HG02870 (cell line): ENCODE measurements around the gene STK10.
A peak's percentile ranks its signal among the peaks of the same experiment; 100 is the strongest.

Source experiments
- ATAC-seq: cut with Tn5 transposase; IDR thresholded peaks from one replicate; pipeline ENCODE4 v1.9.1; 2021; ENCODE audit warnings: mild to moderate bottlenecking, moderate library complexity; ENCODE audit not compliant: unreplicated experiment

Gene STK10

DNA sequence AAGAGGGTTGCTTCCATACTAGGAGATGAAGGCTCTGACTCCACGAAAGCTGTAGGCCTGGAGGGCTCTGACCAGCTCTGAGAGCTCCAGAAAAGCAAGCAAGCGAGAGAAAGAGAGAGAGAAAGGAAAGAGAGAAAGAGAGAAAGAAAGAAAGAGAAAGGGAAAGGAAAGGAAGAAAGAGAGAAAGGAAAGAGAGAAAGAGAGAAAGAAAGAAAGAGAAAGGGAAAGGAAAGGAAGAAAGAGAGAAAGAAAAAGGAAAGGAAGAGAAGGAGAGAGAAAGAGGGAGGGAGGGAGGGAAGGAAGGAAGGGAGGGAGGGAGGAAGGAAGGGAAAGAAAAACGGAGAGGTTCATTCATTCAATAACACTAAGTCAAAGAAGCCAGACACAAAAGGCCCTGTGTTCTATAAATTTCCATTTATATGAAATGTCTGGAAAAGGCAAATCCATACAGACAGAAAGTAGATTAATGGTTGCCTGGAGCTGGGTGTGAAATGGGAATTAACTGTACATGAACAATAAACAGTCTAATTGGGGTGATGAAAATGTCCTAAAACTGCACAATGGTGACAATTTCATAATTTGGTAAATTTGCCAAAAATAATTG is 1.8 kb upstream of the STK10 start:
- ATAC-seq = no peak

DNA sequence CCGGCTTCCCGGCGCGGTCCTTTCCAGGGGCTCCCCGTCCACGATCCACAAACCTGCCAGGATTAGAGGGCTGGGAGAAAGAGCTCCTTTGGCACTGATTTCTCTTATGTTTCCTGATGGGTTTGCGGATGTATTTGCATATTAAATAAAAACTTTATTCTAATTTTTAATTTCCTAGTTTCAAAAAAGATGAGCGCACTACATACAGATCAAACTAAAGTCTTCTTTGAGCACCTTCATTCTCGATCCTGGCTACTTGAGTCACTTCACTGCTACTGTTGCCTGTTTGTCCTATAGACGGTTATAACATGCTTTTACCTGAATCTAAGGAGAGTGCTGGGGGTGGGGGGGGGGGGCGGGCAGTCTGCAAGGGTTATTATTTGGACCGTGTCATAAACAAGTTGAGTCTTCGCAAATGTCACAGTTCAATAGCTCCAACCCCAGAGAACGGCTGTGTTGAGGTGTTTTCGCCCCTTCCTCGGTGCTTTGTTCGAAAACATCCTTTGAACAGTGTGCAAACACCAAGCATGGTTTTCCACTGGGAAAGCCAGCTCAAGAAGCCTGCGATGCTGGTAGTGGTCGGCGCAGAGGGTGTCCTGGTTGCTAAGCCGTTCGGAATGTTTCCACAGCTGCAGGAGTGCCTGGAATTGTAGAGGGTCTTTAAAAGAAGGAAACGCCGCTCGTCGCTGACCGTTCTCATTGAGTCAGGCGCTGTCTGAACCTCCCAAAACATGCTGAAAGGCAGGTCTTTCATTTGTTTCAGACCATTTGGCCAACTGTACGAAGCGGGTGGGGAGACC is 1.1 kb upstream of the STK10 start:
- no peak for ATAC-seq

DNA sequence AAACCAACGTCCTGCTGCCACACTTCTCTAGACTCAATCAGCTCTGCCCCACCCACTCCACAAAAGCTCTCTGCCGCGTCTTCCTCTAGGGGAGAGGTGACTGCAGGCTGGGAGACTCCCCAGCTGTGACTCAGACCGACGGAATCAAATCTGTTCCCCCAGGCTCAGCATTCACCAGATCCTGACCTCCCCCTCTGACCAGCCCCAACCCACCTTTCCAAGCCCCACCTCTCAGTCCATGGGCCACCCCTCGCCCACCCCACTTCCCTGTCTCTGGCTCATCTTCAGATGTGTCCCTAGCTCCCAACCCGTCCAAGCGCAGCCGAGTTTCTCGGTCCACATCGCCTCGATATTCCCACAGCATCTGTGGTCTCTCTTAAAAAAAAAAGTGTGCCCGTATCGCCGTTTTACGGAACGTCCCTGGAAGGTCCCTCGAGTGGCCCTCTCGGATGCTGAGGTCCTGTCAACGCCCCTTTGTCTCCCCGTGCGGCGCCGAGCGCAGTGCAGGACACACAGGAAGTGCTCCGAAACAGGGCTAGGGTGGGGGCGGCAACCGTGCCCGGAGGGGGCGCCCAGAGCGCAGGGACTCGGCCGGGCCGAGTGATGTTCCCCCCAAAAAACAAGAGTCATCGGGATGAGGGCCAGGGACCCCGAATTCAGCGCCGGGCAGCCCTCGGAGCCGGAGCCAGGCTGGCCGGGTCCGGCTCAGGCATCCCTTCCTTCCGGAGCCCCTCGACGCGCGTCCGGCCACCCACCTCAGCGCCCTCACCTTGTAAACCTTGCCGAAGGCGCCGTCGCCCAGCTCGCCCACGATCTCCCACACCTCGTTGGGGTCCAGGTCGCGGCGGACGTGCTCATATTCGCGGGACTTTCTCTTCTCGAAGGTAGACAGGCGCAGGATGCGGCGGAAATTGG is 649 bp downstream of the STK10 start:
- ATAC-seq = peak; percentile 25

DNA sequence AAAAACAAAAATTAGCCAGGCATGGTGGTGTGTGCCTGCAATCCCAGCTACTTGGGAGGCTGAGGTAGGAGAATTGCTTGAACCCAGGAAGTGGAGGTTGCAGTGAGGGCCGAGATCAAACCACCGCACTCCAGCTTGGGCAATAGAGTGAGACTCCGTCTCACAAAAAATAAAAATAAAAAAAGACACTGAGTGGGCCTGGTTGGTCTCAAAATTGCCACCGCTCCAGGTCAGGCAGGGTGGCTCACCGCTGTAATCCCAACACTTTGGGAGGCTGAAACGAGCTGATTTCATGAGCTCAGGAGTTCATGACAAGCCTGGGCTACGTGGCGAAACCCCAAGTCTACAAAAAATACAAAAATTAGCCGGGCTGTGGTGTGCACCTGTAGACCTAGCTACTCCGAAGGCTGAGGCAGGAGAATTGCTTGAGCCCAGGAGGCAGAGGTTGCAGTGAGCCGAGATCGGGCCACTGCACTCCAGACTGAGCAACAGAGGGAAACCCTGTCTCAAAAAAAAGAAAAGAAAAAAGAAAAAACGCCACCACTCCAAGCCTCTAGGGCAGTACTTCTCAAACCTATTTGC is 1.8 kb downstream of the STK10 start:
- ATAC-seq = no peak

DNA sequence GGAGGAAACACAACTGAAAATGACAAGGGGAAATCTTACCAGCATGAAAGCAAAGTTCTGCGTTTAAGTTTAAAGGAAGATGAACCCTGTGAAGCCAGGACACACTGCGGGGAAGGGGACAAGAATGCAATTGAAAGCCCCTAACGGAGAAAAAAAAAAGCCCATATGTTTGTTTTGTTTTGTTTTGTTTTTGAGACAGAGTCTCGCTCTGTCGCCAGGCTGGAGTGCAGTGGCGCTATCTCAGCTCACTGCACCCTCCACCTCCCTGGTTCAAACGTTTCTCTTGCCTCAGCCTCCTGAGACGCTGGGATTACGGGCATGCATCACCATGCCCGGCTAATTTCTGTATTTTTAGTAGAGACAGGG is 2.9 kb downstream of the STK10 start:
- ATAC-seq = no peak

DNA sequence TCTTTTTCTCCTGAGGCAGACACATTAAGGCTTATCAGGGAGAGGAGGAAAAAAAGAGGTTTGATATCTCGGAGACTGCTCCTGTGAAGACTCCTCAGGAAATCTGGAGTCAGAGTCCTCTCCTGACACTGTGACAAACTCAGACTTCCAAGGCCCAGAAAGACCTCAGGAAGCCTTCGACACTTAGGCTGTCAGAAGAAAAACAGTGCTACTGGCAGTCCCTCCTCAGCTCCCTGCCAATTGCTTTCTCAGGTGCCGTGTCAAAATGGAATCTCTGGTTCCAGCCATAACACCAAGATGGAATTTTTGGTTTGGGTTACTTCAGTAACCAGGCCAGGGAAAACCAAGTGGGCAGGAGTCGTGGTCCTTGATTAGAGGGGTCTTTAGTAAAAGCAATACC is 4.1 kb downstream of the STK10 start:
- no peak for ATAC-seq

DNA sequence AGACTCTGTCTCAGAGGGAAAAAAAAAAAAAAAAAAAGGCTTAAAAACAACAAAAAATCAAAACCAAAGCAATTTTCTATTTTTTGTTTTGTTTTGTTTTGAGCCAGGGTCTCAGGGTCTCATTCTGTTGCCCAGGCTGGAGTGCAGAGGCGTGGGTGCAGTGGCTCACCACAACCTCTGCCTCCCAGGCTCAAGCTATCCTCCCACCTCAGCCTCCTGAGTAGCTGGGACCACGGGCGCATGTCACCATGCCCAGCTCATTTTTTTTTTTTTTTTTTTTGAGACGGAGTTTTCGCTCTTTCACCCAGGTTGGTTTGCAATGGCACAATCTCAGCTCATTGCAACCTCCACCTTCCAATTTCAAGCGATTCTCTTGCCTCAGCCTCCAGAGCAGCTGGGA is 5.7 kb downstream of the STK10 start:
- no peak for ATAC-seq

DNA sequence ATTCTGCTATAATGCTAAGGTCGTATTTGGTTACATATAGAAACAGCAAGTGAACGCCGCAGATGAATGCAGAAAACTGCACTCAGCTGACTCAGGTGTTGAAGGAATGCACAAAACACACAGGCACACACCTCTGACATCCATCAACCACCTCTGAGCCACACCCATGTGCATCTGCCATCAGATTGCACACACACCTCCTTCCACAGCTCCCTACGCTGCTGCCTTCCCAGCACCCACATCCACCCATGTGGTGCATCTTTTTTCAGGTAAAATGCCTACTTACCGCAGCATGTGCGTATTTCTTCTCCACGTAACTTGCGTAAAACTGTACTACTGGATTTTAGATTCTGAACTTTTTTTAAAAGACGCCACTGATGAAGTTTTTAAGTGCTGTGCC is 7.1 kb downstream of the STK10 start:
- ATAC-seq = no peak

DNA sequence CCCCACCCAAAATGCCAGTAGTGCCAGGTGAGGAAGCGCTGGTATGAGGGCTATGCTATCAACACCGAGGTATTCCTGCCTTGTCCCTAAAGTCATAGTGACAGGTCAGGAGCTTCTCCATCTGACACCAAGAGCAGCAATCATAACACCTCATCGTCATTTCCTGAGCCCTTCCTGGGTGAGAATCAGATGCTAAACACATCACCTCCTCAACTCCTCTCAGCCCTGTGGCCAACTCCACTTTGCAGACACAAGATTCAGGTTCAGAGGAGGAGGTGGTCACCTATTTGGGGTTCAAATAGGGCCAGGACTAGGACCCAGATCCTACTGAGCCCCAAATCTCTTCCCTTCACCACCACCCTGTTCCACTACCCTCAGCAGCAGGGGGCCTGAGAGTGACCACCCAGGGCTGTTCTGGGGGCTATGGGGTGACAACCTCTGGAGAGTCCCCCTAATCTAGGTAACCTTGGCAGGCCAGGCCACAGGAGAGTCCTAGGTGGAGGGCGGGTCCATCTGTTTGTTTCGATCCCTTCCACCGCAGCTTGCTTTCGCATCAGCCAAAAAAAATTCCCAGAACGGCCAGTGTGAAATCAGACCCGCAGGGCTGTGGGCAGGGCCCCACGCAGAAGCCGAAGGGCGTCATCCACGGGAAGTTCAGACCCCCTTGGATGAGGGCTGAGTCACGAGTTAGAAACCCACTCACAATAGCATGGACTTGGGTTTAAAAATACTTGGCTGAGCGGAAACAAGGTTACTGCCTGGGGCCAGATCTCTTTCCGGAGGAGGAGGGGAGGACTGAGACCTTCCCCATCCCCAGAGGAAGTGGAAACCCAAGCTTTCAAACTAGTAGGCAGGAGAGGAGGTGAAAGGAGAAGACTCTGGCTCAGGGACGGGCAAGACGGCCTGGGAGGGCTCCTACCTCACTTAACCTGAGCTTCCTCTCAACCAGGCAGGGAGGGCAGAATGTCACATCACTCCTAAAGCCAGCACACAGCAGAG is 8.7 kb downstream of the STK10 start:
- peak; percentile 40 for ATAC-seq

DNA sequence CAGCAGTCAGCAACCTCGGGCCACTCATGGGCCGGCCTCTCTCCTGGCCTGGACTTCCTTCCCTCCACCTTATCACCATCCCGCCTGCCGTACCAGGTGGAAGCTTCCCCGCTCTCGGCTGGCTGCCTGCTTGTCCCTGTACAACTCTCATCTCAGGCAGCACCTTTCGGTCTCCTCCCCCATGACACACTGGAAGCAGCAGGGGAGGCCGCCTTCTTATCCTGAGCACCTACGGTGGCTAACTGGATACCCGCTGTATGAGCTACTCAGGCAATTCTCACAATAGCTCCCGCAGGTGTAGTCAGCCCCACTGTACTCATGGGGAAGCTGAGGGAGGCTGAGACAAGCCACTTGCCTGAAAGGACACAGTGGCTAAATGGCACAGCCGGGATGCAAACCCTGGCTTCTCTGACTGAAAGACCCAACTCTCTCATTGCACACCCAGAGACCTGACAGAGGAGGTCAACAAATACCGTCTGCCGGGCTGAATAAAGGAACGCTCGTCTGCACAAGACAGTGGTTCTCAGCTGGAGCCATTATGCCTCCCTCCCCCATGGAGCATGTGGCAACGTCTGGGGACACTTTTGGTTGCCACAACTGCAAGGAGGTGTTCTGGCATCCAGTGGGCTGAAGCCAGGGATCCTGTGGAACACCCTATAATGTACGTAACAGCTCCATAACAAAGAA is 9.6 kb downstream of the STK10 start:
- no peak for ATAC-seq

DNA sequence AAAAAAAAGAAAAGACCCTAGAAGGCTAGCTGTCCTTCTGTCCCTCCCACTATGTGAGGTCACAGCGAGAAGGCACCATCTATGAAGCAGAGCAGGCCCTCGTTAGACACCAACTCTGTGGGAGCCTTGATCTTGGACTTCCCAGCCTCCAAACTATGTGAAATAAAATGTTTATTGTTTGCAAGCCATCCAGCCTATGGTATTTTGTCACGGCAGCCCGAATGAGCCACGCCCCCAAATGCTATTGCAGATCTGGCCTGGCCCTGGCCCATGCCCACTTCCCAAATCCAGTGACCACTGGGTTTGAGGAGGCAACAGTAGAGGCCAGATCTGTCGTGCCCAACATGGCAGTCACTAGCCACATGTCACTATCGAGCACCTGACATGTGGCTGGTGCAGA is 10.8 kb downstream of the STK10 start:
- ATAC-seq = no peak

DNA sequence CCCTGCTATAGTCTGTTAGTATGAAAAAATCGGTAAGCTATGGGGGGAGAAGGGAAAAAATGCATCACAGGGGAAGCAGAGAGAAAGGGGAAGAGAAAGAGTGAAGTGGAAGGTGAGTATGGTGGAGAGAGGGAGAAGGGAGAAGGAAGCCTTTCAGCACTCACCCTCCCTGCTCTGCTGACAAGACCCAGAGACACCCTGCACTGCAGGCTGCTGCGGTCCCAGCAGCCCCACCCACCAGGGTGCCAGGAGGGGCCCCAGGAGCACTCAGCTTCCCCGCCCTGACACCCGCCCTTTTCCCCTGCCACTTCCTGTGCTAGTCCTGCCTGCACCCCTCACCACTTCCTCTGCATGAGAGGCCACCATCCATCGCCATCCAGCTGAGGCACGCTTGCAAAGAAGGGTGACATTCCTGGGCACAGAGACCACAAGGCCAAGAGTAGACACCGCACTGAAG is 12.7 kb downstream of the STK10 start:
- no peak for ATAC-seq

DNA sequence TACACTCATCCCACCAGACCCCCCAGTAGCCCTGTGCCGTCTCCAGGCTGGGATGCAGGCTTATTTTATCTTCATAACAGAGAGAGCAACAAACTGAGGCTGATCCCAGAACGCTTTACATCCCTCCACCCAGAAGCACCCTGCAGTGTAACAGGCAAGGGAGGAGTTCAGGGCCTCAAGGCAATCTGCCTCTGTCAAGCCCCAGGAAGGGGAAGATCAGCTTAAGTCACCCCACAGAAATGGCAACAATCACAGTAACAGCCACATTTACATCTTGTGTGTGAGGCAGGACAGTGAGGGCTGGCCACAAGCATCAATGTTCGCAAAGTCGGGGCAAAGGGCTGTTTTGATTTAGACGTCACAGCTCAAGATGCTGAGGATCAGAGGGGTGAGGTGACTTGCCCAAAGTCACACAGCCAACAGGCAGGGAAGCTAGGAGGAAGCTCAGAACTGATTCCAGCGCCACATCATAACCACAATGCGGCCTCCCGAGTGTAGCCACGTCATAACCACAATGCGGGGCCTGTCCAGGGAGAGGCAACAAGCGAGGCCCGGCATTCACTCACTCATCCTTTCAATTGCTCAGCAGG is 14.4 kb downstream of the STK10 start:
- ATAC-seq = no peak

DNA sequence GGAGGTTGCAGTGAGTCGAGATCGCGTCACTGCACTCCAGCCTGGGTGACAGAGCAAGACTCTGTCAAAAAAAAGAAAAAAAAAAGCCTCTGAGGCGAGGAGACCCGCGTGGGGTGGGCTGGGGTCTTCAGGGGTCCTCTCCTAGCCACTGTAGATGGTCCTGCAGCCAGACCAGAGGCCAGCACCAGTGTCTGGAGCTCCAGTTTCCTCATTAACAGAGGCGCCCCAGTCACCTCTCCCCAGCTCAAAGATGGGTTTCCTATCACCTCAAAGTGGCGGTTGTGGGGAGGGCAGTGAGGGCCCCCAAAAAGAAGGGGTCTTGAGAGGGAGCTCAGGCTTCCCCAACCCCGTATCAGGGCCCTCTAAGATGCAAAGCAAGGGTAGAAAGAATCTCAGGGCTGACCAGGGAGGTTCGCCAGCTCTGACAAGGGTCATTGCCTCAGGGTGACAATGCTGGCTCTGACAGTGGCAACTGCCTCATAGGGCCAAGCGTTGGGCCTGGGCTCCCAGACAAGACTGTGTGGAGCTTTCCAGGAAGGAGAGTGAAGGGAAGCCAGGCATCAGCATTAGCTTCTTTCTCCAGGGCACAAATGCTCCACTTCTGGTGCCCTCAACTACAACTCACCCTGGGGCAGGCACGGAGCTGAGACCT is 15.0 kb downstream of the STK10 start:
- ATAC-seq = no peak

DNA sequence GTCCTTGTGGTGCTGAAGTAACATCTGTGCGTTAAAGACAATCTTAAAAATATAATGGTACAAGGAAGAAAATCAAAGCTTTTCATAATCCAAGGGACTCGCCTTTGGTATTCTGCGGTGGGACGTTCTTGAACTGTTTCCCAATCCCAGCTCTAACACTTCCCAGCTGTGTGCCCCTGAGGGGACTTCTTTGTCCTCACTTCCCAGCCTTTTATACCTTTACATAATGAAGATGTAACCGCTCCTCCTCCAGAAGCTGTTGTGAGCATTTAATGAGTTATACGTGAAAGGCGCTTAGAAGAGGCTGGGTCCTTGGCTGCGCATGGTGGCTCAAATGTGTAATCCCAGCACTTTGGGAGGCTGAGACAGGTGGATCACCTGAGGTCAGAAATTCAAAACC is 16.9 kb downstream of the STK10 start:
- no peak for ATAC-seq

DNA sequence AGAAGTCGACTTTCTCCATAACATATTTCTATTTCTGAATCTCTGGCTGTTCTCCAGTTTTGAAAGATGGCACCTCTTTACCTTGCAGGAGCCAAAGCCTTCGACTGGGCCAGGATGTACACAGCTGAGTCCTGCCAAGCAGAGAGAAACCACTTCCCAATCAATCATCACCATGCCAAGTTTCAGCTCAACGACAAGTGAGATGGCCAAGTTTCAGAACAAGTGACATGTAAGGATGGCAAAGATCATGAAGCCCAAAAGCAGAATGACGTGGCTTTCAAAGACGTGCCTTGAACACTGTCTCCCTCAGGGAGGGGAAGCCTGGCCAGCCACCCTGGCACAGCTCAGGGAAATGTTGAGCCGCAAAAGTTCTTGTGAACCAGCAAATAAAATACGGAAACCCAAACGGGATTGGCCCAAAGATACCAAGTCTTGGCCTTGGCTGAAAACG is 17.7 kb downstream of the STK10 start:
- ATAC-seq = no peak

DNA sequence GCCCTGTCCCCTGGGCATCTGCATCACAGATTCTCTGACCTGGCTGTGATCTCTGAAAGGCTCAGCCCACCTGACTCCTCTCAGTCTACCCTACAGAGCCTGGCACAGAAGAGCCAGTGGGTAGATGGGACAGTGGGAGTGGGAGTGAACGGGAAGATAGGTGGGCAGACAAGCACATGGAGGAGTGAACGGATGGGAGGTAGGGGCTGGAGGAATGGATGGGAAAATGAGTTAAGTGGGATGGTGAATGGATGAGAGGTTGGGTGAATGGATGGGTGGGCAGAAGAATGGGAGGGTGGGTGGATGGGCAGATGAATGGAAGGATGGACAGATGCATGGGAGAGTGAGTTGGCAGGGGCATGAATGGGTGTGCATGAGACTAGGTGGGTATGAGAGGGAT is 18.8 kb downstream of the STK10 start:
- no peak for ATAC-seq

DNA sequence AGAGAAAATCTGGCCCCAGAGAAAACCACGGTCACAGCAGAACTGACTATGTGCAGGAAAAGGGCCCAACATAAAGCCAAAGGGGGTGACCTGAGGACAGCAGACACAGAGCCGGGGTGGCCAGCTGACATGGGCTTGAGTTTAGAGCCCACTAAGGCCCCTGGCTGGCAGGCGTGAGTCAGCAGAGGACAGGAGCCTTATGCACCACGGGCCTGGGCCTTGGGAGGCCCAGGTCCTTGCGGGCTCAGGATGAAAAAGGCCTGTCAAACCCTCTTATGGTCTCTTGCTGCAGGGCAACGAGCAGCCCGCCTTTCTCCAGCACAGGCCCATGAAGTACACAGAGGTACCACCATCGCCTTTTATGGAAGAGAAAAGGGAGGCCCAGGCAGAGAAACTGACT is 19.7 kb downstream of the STK10 start:
- ATAC-seq = no peak

DNA sequence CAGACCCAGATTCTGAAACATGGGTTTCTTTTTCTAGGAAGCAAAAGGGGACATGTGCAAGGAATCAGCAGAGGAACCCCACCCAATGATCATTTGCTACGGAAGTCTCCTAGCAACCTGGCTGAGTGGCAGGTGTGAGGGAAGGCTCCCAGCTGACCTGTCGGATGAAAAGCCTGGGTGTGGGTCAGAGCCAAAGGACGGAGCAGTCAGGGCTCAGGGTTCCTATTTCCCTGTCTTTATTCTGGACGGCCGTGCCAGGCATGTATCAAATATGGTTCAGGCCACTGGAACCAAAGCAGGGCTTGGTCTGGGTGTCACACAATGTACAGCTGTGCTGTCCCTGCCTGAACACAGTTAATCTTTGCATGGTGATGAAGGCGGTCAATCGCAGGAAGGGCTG is 20.1 kb downstream of the STK10 start:
- ATAC-seq = no peak
